Measurements from ENCODE around the gene FAM90A26.
"Not testable (repeated sequence)": the region's sequence is repeated elsewhere in the genome, so short reads cannot be mapped to it uniquely, and the experiment has no call there.

DNA sequence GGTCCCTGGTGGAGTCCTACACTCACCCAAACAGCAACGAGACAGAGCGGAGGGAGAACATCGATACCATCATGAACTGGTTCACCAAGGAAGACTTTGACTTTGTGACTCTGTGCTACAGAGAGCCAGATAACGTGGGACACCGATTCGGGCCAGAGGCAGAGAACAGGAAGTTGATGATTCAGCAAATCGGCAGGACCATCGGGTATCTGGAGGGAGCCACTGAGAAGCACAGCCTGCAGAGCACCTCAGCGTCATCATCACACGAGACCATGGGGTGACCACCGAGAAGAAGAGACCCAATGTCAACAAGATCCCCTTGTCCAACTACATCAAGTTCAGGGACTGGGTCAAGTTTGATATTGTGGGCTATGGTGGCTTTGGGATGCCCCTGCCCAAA, 29.2 kb upstream of the FAM90A26 start:
- TF ChIP-seq, protein P1, sequence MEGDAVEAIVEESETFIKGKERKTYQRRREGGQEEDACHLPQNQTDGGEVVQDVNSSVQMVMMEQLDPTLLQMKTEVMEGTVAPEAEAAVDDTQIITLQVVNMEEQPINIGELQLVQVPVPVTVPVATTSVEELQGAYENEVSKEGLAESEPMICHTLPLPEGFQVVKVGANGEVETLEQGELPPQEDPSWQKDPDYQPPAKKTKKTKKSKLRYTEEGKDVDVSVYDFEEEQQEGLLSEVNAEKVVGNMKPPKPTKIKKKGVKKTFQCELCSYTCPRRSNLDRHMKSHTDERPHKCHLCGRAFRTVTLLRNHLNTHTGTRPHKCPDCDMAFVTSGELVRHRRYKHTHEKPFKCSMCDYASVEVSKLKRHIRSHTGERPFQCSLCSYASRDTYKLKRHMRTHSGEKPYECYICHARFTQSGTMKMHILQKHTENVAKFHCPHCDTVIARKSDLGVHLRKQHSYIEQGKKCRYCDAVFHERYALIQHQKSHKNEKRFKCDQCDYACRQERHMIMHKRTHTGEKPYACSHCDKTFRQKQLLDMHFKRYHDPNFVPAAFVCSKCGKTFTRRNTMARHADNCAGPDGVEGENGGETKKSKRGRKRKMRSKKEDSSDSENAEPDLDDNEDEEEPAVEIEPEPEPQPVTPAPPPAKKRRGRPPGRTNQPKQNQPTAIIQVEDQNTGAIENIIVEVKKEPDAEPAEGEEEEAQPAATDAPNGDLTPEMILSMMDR (conservative IDR thresholded peaks at IDR 0.05; ENCODE audit: low read depth, low read length), result not testable (repeated sequence)
- TF ChIP-seq MXI1 (IDR thresholded peaks at IDR 0.05; ENCODE audit: borderline replicate concordance, low read depth, low read length); RFX5 (IDR thresholded peaks at IDR 0.05; ENCODE audit: low read depth, low read length); POLR2A (IDR thresholded peaks at IDR 0.05; ENCODE audit: low read depth, low read length); RAD21 (IDR thresholded peaks at IDR 0.05; ENCODE audit: low read length): not testable (repeated sequence)
- peak; percentile 43; the same call in 1 of the 2 replicates for TF ChIP-seq MAFK (IDR thresholded peaks at IDR 0.05; ENCODE audit: low read depth, low read length)
- TF ChIP-seq, protein P2, sequence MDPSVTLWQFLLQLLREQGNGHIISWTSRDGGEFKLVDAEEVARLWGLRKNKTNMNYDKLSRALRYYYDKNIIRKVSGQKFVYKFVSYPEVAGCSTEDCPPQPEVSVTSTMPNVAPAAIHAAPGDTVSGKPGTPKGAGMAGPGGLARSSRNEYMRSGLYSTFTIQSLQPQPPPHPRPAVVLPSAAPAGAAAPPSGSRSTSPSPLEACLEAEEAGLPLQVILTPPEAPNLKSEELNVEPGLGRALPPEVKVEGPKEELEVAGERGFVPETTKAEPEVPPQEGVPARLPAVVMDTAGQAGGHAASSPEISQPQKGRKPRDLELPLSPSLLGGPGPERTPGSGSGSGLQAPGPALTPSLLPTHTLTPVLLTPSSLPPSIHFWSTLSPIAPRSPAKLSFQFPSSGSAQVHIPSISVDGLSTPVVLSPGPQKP (IDR thresholded peaks at IDR 0.05; ENCODE audit: borderline replicate concordance, low read depth, low read length), result not testable (repeated sequence)

Measured in IMR-90 (cell line).